Mesenchymal stem cell (in vitro differentiated cells and primary cell): ENCODE results near the gene TOMT.

ENCODE experiments used
- DNase-seq: peaks from one replicate; pipeline ENCODE4 v3.0.0-alpha.2; 2013
- H2AFZ ChIP-seq: one replicate; pipeline ENCODE4 v1.6.1; 2013; ENCODE audit warnings: low read depth, mild to moderate bottlenecking, control low read depth, inconsistent platforms, low read length, moderate library complexity
- H2AK5ac ChIP-seq: 2 replicates; pipeline ENCODE4 v1.6.1; 2013; ENCODE audit warnings: low read length, moderate library complexity, mild to moderate bottlenecking, inconsistent platforms; ENCODE audit not compliant: severe bottlenecking
- H2BK120ac ChIP-seq: one replicate; pipeline ENCODE4 v1.6.1; 2013; ENCODE audit warnings: low read depth, mild to moderate bottlenecking, inconsistent platforms, low read length, moderate library complexity
- H2BK12ac ChIP-seq, 2 experiments: one replicate each; pipeline ENCODE4 v1.6.1; 2013; ENCODE audit warnings: inconsistent platforms in 2 of 2, low read length in 2 of 2, mild to moderate bottlenecking in 2 of 2, moderate library complexity in 2 of 2, control low read depth in 1 of 2
- H2BK15ac ChIP-seq: one replicate; pipeline ENCODE4 v1.6.1; 2013; ENCODE audit warnings: mild to moderate bottlenecking, low read depth, inconsistent platforms; ENCODE audit not compliant: poor library complexity, severe bottlenecking
- H2BK5ac ChIP-seq: 2 replicates; pipeline ENCODE4 v1.6.1; 2013; ENCODE audit warnings: low read depth, mild to moderate bottlenecking, low read length, control low read depth, inconsistent platforms; ENCODE audit not compliant: poor library complexity, severe bottlenecking
- H3K14ac ChIP-seq, 2 experiments: one replicate each; pipeline ENCODE4 v1.6.1; 2013; ENCODE audit warnings: inconsistent platforms in 2 of 2, low read length in 2 of 2, control low read depth in 1 of 2, mild to moderate bottlenecking in 1 of 2, moderate library complexity in 1 of 2
- H3K18ac ChIP-seq, 2 experiments: one replicate each; pipeline ENCODE4 v1.6.1; 2013; ENCODE audit warnings: inconsistent platforms in 2 of 2, low read length in 2 of 2, control low read depth in 1 of 2, low read depth in 1 of 2, mild to moderate bottlenecking in 1 of 2
- H3K23ac ChIP-seq, 2 experiments: one replicate each; pipeline ENCODE4 v1.6.1; 2013; ENCODE audit warnings: inconsistent platforms in 2 of 2, low read length in 2 of 2, mild to moderate bottlenecking in 2 of 2, moderate library complexity in 2 of 2, control low read depth in 1 of 2
- H3K27ac ChIP-seq: 2 replicates; pipeline ENCODE4 v1.5.1; 2013; ENCODE audit warnings: mild to moderate bottlenecking, moderate library complexity, low read length, control low read depth, inconsistent platforms; ENCODE audit not compliant: poor library complexity, severe bottlenecking
- H3K27me3 ChIP-seq, 2 experiments: 2 replicates each; pipeline versions ENCODE4 v1.6.1 to v1.7.0; 2013; ENCODE audit warnings: low read length in 2 of 2, mild to moderate bottlenecking in 2 of 2, moderate library complexity in 2 of 2, control low read depth in 1 of 2, inconsistent platforms in 1 of 2; ENCODE audit not compliant: control insufficient read depth in 1 of 2, insufficient read depth in 1 of 2
- H3K36me3 ChIP-seq, 2 experiments: 2 replicates each; pipeline versions ENCODE4 v1.6.1 to v1.7.0; 2013; ENCODE audit warnings: low read length in 2 of 2, control low read depth in 1 of 2, inconsistent platforms in 1 of 2, low read depth in 1 of 2, mild to moderate bottlenecking in 1 of 2; ENCODE audit not compliant: insufficient read depth in 2 of 2, control insufficient read depth in 1 of 2
- H3K4ac ChIP-seq, 2 experiments: one replicate each; pipeline ENCODE4 v1.6.1; 2013; ENCODE audit warnings: inconsistent platforms in 2 of 2, low read length in 2 of 2, mild to moderate bottlenecking in 2 of 2, moderate library complexity in 2 of 2, control low read depth in 1 of 2, low read depth in 1 of 2
- H3K4me1 ChIP-seq: 2 replicates; pipeline ENCODE4 v1.6.1; 2013; ENCODE audit warnings: low read depth, low read length, control low read depth; ENCODE audit not compliant: control insufficient read depth, insufficient read depth
- H3K4me2 ChIP-seq: 2 replicates; pipeline ENCODE4 v1.6.1; 2013; ENCODE audit warnings: low read length, mild to moderate bottlenecking, inconsistent platforms; ENCODE audit not compliant: poor library complexity, severe bottlenecking
- H3K4me3 ChIP-seq, 2 experiments: 2 replicates each; pipeline versions ENCODE4 v1.5.1 to v1.7.0; 2013; ENCODE audit warnings: low read length in 2 of 2, mild to moderate bottlenecking in 2 of 2, control low read depth in 1 of 2, low read depth in 1 of 2; ENCODE audit not compliant: insufficient read depth in 1 of 2
- H3K79me1 ChIP-seq: replicated peaks from 2 replicates; pipeline ENCODE4 v1.6.1; 2013; ENCODE audit warnings: mild to moderate bottlenecking, control low read depth, low read length, inconsistent platforms; ENCODE audit not compliant: poor library complexity, severe bottlenecking
- H3K9ac ChIP-seq: 2 replicates; pipeline ENCODE4 v1.7.0; 2013; ENCODE audit warnings: mild to moderate bottlenecking, low read length, moderate library complexity
- H3K9me3 ChIP-seq: 2 replicates; pipeline ENCODE4 v1.7.0; 2013; ENCODE audit warnings: mild to moderate bottlenecking, low read length; ENCODE audit not compliant: control insufficient read depth
- H4K8ac ChIP-seq: one replicate; pipeline ENCODE4 v1.6.1; 2013; ENCODE audit warnings: inconsistent platforms, mild to moderate bottlenecking, low read length, moderate library complexity
- H4K91ac ChIP-seq: one replicate; pipeline ENCODE4 v1.6.1; 2013; ENCODE audit warnings: mild to moderate bottlenecking, low read length, inconsistent platforms
- WGBS: methylation state at CpG from one replicate; pipeline ENCODE4 v1.1.7; 2013; ENCODE audit warnings: mixed read lengths; 5-methylcytosine and 5-hydroxymethylcytosine counted together

Gene TOMT

GRCh38 chr11:72070491-72070890, 35.2 kb upstream of the TOMT start:
- H2BK120ac ChIP-seq: peak overlapping the region; percentile 92

GRCh38 chr11:72072348-72072747, 33.4 kb upstream of the TOMT start:
- peak; percentile 86 for DNase-seq
- peak overlapping the region; percentile 12 for H2BK15ac ChIP-seq
- H3K14ac ChIP-seq: no peak overlapping the region
- no peak overlapping the region for H2AFZ ChIP-seq
- peak overlapping the region; percentile 12 for H4K8ac ChIP-seq
- peak overlapping the region; percentile 74 for H3K9ac ChIP-seq
- peaks cover 11% of the 10 kb centered on the region for H3K79me1 ChIP-seq
- no peak overlapping the region for H3K4me2 ChIP-seq
- no peak overlapping the region for H2BK5ac ChIP-seq
- peak overlapping the region; percentile 19 for H4K91ac ChIP-seq
- H3K27me3 ChIP-seq: no peaks in the 10 kb centered on the region
- peak overlapping the region; percentile 53 for H3K27ac ChIP-seq
- H3K4me3 ChIP-seq: peak overlapping the region in 1 of 2 experiments; percentile 20
- H2BK12ac ChIP-seq: peak overlapping the region; percentile 91 to 92
- H2BK120ac ChIP-seq: peak overlapping the region; percentile 85
- H3K9me3 ChIP-seq: no peaks in the 10 kb centered on the region
- peaks cover 0 to 4% of the 10 kb centered on the region in 2 experiments for H3K36me3 ChIP-seq
- no peak overlapping the region for H3K23ac ChIP-seq
- 15% methylated on average over 3 of the region's 3 CpGs for WGBS
- peak overlapping the region in 1 of 2 experiments; percentile 67 for H3K4ac ChIP-seq
- no peak overlapping the region for H2AK5ac ChIP-seq
- peak overlapping the region; percentile 38 to 64 for H3K18ac ChIP-seq
- H3K4me1 ChIP-seq: peaks cover 13% of the 10 kb centered on the region

More at GRCh38 chr11:72070491-72070890, 35.2 kb upstream of the TOMT start:
- Histone ChIP-seq H3K23ac (no peak overlapping the region), H2AFZ (no peak overlapping the region), H3K9ac (peak overlapping the region; percentile 83), H3K9me3 (no peaks in the 10 kb centered on the region), H3K4ac (peak overlapping the region; percentile 29 to 94), H3K27me3 (no peaks in the 10 kb centered on the region), H2BK5ac (no peak overlapping the region), H3K14ac (no peak overlapping the region), H2BK12ac (peak overlapping the region; percentile 40 to 51), H3K4me1 (peaks cover 13% of the 10 kb centered on the region), H3K4me2 (no peak overlapping the region), H3K4me3 (peak overlapping the region in 1 of 2 experiments; percentile 44), H3K36me3 (peaks cover 0 to 4% of the 10 kb centered on the region in 2 experiments), H4K91ac (peak overlapping the region; percentile 84), H3K79me1 (peaks cover 18% of the 10 kb centered on the region), H2BK15ac (peak overlapping the region; percentile 30), H3K27ac (peak overlapping the region; percentile 83), H2AK5ac (peak overlapping the region; percentile 71), H3K18ac (peak overlapping the region; percentile 78 to 93), H4K8ac (peak overlapping the region; percentile 66)
- no peak for DNase-seq
- 89% methylated on average over 5 of the region's 7 CpGs for WGBS

- H2AK5ac ChIP-seq: peak overlapping the region; percentile 70
- H2AFZ ChIP-seq: no peak overlapping the region
- no peak overlapping the region for H3K4me2 ChIP-seq
- no peak overlapping the region for H3K23ac ChIP-seq
- H3K4ac ChIP-seq: no peak overlapping the region
- H2BK5ac ChIP-seq: no peak overlapping the region
- H3K9me3 ChIP-seq: no peaks in the 10 kb centered on the region
- peak overlapping the region; percentile 59 for H4K91ac ChIP-seq
- peak overlapping the region in 1 of 2 experiments; percentile 28 for H3K18ac ChIP-seq
- 100% methylated on average over 1 of the region's 1 CpG for WGBS
- no peak overlapping the region for H2BK15ac ChIP-seq
- H2BK120ac ChIP-seq: peak overlapping the region; percentile 71
- H3K79me1 ChIP-seq: peaks cover 7% of the 10 kb centered on the region
- H3K14ac ChIP-seq: no peak overlapping the region
- H2BK12ac ChIP-seq: peak overlapping the region; percentile 52 to 57
- no peaks in the 10 kb centered on the region for H3K36me3 ChIP-seq
- no peaks in the 10 kb centered on the region for H3K27me3 ChIP-seq
- H3K27ac ChIP-seq: no peak overlapping the region
- H3K4me1 ChIP-seq: peaks cover 9% of the 10 kb centered on the region
- H3K4me3 ChIP-seq: no peak overlapping the region
- H3K9ac ChIP-seq: peak overlapping the region; percentile 12
- peak overlapping the region; percentile 80 for H4K8ac ChIP-seq
- DNase-seq: peak; percentile 50
Observed at GRCh38 chr11:72075109-72075508, 30.6 kb upstream of the TOMT start.

- H2AK5ac ChIP-seq: no peak overlapping the region
- no peaks in the 10 kb centered on the region for H3K36me3 ChIP-seq
- H3K4me2 ChIP-seq: no peak overlapping the region
- no peak overlapping the region for H3K27ac ChIP-seq
- 82% methylated on average over 4 of the region's 4 CpGs for WGBS
- H3K23ac ChIP-seq: no peak overlapping the region
- no peaks in the 10 kb centered on the region for H3K9me3 ChIP-seq
- H3K4me1 ChIP-seq: peaks cover 6% of the 10 kb centered on the region
- H4K8ac ChIP-seq: no peak overlapping the region
- H2BK12ac ChIP-seq: no peak overlapping the region
- DNase-seq: peak; percentile 13
- H3K14ac ChIP-seq: no peak overlapping the region
- no peaks in the 10 kb centered on the region for H3K27me3 ChIP-seq
- no peak overlapping the region for H4K91ac ChIP-seq
- no peak overlapping the region for H3K4me3 ChIP-seq
- H2AFZ ChIP-seq: no peak overlapping the region
- peak overlapping the region; percentile 12 for H3K9ac ChIP-seq
- no peak overlapping the region for H2BK15ac ChIP-seq
- no peak overlapping the region for H3K18ac ChIP-seq
- H3K79me1 ChIP-seq: peaks cover 7% of the 10 kb centered on the region
- H2BK5ac ChIP-seq: no peak overlapping the region
- H2BK120ac ChIP-seq: no peak overlapping the region
- no peak overlapping the region for H3K4ac ChIP-seq
Observed at GRCh38 chr11:72075756-72076155, 30.0 kb upstream of the TOMT start.
